DMS153 treated with DMSO at 0.1 percent for 48 hours (cell line): ENCODE data around the gene ADGRG3.
"Not testable (repeated sequence)": the region's sequence is repeated elsewhere in the genome, so short reads cannot be mapped to it uniquely, and the experiment has no call there.

Source experiments
- DNase-seq: peaks from one replicate; lab custom pipeline; 2025; ENCODE audit not compliant: unreplicated experiment; lab: John Stamatoyannopoulos, UW

The ADGRG3 gene

DNA sequence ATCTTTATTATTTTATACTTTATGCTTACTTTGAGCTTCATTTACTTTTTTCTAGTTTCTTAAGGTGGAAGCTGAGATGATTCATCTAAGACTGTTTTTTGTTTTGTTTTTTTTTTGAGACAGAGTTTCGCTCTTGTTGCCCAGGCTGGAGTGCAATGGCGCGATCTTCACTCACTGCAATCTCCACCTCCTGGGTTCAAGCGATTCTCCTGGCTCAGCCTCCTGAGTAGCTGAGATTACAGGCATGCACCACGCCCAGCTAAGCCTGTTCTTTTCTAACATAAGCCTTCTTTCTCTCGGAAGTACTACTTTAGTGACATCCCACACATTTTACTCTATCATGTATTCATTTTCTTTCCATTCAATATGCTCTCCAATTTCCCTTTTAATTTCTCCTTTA, 44.5 kb downstream of the ADGRG3 start:
- DNase-seq = not testable (repeated sequence)

DNA sequence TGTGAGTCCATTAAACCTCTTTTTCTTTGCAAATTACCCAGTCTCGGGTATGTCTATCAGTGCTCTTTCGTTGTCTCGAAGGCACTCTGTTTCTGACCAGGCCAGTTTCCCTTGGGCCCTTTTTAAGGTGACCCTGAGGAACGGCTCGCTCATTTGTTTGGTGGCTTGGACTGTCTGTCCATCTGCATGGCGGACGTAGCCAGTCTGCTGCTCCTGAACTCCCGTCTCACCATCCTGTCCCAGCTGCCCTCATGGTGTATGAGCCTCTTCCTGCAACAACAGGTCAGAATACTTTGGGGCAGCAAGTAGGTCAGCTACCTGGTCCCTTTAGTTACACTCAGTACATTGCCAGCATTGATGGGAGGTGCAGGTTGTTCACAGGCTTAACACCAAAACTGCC, 45.5 kb downstream of the ADGRG3 start:
- no peak for DNase-seq

DNA sequence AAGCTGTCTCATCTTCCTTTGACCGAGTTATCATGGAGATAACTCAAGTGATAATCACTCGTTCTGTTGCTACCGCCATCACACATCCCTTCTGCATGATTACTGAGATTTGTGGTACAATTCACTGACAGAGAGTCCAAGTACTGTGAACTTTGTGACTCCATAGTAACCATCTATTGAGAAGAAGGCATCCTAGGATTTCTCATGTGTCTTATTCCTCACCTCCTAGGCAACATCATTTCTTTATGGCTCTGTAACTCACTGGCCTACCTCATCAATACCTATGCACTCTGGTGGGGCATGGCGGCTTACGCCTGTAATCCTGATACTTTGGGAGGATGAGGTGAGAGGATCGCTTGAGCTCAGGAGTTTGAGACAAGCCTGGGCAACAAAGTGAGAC, 45.9 kb downstream of the ADGRG3 start:
- no peak for DNase-seq

DNA sequence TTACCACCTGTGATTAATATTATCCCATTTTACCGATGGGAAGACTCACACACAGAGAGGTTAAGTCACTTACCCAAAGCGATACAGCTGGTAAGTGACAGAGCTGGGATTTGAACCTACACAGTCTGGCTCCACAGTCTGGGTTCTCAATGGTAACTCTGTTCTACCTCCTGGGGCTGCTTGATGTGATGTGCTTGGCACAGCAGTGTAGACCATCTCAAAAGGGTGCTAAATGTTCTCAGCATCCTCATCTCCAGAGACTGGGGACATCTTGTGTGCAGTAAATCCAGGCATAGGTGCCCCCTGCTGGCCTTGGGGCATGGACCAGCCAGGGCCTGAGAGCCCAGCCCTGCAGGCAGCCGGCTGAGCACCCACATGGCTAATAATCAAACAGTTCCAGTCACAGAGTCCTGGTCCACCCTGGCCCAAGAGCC, 52.1 kb downstream of the ADGRG3 start:
- DNase-seq = peak; percentile 1

DNA sequence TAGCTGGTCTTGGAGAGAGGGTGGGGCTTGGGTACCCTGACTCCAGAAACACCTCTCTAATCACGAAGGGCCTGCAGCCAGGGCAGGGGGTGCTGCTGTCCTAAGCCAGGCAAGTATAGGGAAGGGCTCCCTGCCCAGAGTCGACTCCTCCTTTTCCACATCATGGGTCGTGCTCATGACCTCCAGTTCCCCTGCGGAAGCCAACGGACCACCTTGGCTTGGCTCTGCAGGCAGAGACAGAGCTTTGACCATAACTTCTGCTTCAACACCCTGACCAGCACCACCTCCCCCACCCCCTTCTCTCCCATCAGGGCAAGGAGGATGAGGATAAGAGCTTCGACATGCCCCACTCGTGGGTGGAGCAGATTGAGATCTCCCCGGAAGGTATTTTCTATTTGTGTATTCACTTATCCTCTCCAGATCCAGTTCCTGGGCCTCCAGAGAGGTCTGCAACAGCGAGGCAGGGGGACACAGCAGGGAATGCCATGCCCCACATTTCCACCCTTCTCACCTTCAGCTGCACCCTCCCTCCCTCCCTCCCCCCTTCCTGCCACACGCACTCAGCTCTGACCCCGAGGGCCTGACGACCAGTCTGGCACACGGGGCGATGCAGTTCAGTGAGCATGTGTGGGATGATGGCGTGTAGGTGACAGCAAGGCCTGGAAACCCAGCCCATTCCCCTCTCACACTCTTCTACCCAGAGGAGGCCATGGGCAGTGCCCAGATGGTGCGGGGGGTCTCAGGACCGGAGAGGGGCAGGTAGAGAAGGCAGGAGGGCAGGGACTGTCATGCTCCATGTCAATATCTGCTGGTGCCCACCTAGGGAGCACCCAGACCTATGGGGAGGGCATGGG, 53.5 kb downstream of the ADGRG3 start:
- no peak for DNase-seq

DNA sequence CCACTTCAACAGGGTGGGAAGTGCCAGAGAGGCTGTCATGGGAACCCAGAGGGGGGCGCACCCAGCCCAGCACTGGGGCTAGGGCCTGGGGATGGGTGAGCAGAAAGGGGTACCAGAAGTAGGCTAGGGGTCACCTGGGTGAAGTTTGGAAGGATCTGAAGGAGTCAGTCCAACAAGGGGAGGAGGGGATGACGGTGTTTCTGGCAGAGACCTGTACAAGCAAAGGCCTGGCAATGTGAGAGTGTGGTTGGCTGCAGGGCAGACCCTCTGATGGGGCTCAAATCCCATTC, 54.0 kb downstream of the ADGRG3 start:
- DNase-seq = no peak

DNA sequence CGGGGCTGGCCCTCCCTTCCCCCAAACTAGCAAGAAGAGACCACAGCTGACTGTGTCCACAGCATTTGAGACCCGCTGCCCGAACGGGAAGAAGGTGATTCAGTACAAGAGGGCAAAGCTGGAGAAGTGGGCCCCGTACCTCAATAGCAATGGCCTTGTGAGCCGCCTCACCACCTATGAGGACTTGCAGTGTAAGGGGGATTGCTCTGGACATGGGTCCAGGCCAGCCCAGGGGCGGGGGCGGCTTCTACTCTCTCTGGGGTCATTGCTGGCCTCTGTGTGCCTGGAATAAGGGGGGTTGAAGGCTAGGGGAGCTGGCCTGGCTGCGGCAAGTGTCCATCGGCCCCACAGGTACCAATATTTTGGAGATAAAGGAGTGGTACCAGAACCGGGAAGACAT, 54.5 kb downstream of the ADGRG3 start:
- no peak for DNase-seq

DNA sequence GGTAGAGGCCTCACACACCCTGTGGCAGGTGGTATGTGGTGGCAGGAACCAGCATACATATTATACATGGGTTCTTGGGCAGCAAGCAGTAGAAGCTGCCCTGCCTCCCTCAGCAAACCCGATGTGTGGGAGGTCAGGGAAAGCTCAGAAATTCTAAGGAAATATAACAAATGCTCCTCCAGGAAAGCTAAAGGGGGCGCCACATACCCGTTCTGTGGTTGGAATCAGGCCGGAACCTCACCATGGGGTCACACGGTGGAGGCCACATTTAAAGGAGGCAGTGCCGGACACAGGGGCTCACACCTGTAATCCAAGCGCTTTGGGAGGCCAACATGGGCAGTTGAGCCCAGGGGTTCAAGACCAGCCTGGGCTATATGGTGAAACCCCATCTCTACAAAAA, 55.1 kb downstream of the ADGRG3 start:
- no peak for DNase-seq

DNA sequence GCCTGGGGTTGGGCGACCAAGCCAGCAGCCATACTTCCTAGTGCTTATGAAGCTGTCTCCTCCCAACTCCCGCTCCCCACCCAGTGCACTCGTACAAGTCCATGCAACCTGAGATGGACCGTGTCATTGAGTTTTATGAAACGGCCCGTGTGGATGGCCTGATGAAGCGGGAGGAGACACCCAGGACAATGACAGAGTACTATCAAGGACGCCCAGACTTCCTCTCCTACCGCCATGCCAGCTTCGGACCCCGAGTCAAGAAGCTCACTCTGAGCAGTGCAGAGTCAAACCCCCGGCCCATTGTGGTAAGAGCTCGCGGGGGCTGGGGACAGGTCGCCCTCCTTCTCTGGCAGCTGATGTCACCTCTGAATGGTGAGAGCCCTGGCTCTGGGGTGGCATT, 56.4 kb downstream of the ADGRG3 start:
- no peak for DNase-seq

DNA sequence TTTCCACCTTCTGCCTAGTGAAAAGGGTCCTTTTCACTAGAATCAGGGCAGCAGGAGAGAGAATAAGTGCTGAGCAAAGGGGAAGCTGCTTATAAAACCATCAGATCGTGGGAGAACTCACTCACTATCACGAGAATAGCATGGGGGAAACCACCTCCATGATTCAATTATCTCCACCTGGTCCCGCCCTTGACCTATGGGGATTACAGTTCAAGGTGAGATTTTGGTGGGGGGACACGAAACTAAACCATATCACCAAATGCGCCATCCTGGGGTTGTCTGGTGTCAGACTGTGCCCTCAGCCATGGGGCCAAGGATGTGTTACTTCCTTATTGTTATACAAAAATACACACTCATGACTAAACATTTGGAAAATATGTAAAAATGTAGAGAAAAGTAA, 57.0 kb downstream of the ADGRG3 start:
- no peak for DNase-seq

DNA sequence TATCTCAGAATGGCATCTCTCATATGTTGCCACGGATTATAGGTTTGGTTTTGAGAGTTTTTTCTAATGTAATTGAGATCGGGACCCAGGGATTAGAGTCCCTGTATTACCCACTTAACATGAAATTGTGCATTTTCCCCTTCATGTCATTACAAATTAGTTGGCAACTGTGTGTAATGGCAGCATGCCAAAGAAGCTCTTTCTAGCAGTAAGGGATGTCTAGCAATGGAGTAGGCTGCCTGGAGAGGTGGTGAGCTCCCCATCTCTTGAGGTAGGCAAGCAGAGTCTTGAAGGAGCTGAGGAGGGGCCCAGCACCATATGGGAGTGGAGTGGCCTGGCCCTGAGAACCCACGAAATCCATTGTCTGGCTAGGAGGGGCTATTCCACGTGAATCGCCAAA, 57.4 kb downstream of the ADGRG3 start:
- DNase-seq = no peak

DNA sequence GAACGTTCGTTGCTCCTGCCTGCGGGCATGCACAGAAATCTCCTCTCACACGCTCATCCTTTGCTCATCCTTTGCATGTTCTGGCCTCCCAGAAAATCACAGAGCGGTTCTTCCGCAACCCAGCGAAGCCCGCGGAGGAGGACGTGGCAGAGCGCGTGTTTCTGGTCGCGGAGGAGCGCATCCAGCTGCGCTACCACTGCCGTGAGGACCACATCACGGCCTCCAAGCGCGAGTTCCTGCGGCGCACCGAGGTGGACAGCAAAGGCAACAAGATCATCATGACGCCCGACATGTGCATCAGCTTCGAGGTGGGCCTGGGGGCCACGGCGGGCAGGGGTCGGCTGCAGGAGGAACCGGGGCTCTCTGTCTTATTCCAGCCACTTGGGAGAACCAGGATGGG, 57.9 kb downstream of the ADGRG3 start:
- no peak for DNase-seq

DNA sequence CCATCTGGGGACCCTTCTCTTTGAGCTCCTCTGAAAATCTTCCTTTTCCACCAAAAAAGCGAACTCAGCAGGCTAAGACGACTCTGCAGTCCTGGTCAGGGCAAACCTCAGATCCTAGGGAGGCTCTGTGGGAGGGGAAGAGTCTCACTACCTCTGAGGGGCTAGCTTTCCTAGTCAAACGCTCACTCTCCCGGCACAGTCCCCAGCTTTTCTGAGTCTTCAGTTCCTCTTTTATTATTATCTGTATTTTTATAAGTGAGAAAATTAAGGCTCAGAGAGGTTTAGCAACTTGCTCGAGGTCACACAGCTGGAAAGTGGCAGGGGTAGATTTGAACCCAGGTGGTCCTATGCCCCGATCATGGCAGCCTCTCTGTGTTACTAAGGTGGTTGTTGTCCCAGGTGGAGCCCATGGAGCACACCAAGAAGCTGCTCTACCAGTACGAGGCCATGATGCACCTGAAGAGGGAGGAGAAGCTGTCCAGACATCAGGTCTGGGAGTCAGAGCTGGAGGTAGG, 58.4 kb downstream of the ADGRG3 start:
- DNase-seq = no peak

DNA sequence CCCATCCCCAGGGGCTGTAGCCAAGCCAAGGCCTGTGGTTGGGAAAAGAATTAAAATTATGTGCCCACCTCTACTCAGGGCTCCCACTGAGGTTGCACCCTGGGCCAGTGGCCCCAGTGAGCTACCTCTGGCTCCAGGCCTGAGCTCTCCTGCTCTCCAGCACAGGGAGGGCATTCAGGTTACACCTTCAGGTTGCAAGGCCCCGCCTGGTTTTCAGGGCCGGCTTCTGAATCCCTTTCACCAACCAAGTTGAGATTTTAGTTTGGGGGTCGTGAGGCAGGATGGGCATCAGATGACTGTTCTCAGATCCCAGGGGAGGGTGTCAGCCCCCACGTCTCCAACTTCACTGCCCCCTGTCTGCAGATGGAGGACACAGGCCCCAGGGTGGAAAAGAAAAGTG, 59.5 kb downstream of the ADGRG3 start:
- DNase-seq = no peak

DNA sequence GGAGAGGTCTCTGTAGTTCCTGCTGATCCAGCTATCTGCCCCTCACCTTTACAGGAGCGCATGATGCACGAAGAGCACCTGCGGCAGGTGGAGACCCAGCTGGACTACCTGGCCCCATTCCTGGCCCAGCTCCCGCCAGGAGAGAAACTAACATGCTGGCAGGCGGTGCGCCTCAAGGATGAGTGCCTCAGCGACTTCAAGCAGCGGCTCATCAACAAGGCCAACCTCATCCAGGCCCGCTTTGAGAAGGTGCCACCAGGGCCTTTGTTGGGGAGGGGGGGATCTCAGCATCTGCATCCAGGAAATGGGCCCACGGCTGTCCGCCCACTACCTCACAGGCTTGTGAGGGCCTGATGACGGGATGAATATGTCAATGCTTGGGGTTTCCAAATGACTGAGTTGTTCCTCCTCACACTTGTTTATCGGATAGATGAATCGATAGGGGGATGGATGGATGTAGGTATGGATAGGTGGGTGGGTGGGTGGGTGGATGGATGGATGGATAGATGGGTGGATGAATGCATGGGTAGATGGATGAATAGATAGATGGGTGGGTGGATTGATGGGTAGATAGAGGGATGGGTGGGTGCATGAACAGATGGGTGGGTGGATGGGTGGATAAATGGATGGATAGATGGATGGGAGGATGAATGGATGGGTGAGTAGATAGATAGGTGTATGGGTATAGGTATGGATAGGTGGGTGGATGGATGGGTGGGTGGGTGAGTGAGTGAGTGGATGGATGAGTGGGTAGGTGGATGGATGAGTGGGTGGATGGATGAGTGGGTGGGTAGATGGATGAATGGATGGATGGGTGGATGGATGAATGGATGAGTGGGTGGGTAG, 60.5 kb downstream of the ADGRG3 start:
- DNase-seq = no peak

DNA sequence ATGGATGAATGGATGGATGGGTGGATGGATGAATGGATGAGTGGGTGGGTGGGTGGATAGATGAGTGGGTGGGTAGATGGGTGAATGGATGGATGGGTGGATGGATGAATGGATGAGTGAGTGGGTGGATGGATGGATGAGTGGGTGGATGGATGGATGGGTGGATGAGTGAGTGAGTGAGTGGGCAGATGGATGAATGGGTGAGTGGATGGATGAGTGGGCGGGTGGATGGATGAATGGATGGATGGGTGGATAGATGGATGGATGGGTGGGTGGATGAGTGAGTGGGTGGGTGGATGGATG, 61.0 kb downstream of the ADGRG3 start:
- no peak for DNase-seq

DNA sequence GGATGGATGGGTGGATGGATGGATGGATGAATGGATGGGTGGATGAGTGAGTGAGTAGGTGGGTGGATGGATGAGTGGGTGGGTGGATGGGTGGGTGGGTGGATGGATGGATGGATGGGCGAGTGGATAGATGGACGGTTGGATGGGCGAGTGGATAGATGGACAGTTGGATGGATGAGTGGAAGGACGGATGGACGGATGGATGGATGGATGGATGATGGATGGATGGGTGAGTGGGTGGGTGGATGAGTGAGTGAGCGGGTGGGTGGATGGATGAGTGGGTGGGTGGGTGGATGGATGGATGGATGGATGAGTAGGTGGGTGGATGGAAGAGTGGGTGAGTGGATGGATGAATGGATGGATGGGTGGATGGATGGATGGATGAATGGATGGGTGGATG, 61.7 kb downstream of the ADGRG3 start:
- not testable (repeated sequence) for DNase-seq

DNA sequence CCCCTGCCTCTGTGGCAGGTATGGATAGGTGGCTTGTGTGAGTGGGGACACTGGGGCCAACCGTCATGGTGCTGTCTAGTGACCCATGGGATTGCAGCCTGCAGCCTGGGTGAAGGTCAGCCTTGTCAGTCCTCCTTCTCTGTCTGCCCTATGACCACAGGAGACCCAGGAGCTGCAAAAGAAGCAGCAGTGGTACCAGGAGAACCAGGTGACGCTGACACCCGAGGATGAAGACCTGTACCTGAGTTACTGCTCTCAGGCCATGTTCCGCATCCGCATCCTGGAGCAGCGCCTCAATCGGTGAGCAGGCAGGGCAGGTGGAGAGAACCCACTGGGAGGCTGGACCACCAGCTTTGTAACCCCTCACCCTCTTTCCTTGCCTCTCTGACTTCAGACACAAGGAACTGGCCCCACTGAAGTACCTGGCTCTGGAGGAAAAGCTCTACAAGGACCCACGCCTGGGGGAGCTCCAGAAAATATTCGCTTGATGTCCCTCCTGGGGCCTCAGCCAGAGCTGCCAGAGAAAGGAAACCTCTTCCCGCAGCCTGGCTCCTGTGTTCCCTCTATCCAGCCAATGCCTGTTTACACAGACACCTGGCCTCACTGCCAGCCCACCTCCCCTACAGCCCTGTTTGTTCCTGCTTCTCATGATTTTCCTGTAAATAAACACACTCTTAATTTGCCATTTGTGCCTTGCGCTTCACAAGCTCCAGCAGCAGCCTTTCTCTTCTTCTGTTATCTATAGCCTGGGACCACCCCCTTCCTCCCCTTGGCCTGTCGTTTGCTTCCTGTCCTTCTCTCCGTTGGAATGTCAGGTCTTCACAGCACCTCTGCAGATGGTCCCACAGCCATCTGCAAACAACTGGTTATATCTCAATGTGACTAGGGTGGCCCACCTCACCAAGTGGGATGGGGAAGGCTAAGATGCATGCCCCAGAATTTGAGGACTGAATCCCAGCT, 62.9 kb downstream of the ADGRG3 start:
- DNase-seq = no peak

DNA sequence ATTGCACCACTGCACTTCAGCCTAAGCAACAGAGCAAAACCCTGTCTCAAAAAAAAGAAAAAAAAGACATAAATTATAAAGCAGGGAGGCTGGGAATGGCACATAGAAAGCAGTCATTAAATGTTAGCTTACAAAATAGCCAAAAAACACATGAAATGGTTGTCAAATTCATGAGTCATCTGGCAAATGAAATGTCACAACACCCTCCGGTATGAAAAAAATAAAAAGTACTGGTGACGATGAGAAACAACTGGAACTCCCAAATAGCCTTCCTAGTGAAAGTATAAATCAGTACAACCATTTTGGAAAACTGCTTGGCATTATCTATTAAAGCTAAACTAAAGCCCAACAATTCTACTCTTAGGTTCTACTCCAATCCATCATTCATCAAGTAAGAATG, 63.9 kb downstream of the ADGRG3 start:
- DNase-seq = no peak

DNA sequence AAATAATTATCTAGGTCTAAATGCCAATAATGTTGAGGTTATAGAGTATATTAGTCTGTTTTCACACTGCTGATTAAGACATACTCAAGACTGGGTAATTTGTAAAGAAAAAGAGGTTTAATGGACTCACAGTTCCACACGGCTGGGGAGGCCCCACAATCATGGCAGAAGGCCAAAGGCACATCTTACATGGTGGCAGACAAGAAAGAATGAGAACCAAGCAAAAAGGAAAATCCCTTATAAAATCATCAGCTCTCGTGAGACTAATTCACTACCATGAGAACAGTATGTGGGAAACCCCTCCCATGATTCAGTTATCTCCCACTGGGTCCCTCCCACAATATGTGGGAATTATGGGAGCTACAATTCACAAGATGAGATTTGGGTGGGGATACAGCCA, 64.6 kb downstream of the ADGRG3 start:
- DNase-seq = no peak

DNA sequence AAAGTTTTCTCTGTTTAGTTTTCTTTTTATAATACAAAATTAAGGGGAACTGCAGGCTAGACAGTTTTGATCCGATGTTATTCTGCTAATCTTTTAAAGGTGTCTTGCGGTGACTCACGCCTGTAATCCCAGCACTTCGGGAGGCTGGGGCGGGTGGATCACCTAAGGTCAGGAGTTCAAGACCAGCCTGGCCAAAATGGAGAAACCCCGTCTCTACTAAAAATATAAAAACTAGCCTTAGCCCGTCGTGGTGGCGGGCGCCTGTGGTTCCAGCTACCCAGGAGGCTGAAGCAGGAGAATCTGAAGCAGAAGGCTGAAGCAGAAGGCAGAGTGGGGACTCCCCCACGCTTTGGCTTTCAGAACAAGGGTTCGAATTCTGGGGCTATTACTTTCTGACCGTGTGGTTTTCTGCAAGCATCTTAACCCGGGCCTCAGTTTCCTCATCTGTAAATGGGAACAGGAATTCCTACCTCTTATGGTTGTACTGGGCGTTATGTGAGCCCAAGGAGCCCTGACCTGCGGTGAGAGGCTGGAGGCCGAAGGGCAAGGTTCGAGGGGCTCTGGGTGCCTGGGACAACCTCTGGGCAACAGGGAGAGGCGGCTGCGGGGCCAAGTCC, 66.3 kb downstream of the ADGRG3 start:
- DNase-seq = no peak
